NCI-H2196 (cell line): ENCODE results near the gene PAQR6.
"Not testable (repeated sequence)": the region's sequence is repeated elsewhere in the genome, so short reads cannot be mapped to it uniquely, and the experiment has no call there.

Source experiments
- DNase-seq: peaks from one replicate; lab custom pipeline; 2025; ENCODE audit not compliant: unreplicated experiment; lab: John Stamatoyannopoulos, UW

PAQR6 gene

DNA sequence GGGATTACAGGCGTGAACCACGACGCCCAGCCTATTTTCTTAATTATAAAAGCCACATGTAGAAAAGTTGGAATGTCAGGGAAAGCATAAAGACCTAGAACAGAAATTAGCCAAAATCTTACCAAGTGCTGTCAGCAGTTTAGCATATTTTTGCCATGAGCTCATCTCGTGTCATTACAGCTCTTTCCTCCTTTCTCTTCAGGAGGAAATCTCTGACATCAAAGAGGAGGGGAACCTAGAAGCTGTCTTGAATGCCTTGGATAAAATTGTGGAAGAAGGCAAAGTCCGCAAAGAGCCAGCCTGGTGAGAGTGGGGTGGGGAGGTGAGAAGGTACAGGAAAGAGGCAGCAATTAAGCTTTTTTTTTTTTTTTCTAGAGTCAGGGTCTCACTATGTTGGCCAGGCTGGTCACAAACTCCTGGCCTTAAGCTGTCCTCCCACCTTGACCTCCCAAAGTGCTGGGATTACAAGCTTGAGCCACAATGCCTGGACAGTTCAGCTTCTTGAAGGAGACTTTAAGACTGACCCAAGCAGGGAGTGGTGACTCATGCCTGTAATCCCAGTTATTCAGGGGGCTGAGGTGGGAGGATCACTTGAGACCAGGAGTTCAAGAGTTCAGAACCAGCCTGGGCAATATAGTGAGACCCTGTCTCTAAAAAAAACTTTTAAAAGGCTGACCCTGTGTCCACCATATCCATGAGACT lies 14.3 kb downstream of the PAQR6 start:
- no peak for DNase-seq

DNA sequence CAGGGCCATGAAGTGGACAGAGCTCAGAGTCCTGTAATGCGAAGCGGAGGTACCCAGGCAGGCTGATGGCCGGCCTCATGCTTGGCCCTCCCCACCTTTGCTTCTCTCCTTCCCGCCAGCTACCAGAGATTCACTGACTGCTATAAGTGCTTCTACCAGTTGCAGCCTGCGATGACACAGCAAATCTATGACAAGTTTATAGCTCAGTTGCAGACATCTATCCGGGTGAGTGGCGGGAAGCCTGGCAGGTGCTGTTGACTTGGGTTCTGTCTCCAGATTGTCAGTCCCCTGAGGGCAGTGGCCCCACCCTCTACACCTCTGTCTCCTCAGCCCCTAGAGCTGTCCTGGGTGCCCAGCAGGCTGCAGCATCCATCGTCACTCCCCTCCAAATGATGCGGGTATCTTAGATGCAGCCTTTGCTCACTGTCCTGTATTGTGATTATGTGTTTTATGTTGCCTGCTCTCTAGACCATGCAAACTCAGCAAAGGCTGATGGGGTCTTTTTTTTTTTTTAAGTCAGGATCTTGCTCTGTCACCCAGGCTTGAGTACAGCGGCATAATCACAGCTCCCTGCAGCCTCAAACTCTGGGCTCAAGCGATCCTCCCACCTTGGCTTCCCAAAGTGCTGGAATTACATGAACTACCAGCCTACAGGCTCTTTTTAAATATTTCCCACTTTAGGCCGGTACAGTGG lies 15.5 kb downstream of the PAQR6 start:
- no peak for DNase-seq

DNA sequence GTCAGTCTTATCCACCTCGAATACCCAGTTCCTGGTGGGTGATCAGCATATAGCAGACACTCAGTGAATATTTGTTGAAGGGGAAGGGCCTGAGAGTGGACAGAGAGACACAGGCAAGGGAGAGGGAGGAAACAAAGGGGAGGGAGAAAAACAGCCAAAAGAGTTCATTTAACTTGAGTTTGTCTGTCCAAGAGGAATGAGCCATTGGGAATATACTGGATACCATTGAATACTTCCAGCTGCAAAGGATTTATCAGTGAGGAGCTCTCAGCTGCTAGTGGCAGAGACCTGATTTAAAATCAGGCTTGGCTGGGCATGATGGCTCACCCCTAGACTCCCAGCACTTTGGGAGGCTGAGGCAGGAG lies 17.4 kb downstream of the PAQR6 start:
- no peak for DNase-seq

DNA sequence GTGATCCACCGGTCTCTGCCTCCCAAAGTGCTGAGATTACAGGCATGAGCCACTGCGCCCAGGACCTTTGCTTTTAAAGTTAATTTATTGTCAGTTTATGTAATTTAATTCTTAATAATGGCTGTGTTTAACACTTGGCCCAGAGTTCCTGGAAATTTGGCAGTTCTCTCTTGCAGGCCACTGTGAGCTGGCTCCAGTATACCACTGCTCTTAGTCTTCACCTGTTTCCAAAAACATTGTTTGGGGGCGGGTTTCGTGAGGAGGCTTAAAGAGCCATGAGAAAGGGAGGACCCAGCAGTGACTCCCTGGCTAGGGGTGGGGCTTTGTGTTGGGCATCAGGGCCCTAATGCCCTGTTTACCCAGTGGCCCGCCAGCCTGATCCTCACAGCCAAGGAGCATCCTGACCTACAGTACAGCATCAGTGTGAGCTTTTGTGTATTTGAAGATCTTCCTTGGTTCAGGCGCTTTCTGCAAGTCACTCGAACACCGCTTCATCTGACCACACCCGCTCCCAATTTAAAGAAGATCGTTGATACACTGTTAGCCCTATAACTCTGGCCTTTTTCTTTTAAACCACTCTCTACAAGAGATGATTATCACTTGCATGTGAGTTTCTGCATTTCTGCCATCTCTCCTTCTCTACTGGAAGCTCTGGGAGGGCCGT lies 17.9 kb downstream of the PAQR6 start:
- no peak for DNase-seq

DNA sequence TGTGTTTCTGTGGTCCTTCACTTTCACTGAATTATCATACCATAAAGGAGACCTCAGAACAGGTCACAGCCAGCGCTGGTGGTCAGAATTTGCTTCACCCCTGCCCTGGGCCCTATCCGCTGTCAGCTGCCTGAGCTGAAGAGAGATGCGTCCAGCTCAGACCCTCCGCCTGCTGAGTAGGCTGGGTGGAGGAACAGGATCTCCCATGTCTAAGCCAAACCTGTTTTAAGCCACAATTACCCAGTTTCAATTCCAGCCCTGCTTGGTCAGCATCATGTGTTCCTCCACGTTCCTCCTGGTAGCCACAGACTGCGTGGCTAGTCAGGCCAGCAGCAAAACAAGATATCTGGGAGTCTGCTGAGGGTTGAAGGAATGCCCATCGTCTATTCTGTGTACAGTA lies 19.4 kb downstream of the PAQR6 start:
- no peak for DNase-seq

DNA sequence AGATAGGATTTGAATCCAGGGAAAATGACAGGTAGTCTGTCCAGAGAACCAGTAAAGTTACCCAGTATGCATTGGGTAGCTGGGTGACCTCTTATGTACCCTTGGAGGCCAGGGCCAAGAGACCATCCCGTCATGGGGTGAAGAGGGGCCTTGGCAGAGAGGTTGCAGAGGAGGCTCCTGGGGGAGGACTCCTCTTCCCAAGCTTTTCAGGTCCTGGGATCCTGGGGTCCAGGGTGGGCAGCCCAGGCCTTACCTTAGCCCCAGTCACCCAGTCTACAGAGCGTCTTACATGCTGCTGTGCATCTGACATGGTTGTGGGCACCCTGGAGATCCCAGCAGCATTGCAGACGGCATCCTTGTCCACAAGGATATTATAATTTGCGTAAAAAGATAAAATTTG lies 21.1 kb downstream of the PAQR6 start:
- no peak for DNase-seq

DNA sequence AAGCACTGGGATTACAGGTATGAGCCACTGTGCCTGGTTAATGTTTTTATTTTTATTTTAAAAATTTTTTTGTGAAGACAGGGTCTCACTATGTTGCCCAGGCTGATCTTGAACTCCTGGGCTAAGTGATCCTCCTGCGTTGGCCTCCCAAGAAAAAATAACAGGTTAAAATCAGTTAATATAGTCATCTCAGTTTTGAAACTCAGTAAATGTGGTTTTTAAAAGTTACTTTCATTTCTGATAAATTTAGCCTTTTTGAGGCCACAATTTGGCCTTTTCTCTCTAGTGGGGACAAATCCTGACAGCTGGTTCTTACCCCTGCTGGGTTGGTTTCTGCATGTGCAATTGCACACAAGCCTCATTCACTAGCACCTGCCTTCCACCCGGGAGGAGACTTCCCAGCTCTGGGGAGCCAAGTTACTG lies 21.7 kb downstream of the PAQR6 start:
- DNase-seq = no peak

DNA sequence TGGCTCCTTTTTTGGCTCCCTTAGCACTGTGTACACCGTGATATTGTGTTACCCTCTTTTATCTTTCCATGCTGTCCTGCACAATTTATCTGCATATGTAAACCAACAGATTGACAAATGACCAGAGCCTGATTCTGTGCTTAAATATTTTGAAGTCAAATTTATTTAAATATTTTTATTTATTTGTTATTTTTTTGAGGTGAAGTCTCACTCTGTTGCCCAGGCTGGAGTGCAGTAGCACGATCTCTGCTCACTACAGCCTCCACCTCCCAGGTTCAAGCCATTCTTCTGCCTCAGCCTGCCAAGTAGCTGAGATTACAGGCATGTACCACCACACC lies 22.2 kb downstream of the PAQR6 start:
- DNase-seq = no peak

DNA sequence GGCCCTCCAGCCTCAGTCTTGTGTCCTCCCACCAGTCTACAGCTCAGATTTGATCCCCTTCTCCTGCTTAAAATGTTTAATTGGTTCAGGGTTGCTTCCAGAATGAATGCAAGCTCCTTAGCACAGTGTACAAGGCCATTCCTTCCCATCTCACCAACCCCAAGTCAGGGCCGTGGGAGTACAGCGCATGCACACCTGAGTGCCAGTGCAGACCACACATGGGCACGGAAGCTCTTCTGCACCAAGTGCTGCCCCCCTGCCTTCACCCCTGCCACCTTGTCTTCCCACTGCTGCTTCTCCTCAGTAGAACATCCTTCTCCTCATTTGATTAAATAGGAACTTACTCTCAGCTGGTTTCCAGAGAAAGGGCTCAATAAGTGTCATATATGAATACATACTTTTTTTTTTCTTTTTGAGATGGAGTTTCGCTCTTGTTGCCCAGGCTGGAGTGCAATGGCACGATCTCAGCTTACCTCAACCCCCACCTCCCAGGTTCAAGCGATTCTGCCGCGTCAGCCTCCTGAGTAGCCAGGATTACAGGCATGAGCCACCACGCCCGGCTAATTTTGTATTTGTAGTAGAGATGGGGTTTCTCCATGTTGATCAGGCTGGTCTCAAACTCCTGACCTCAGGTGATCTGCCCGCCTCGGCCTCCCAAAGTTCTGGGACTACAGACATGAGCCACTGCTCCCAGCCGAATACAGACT lies 25.7 kb downstream of the PAQR6 start:
- DNase-seq = no peak

DNA sequence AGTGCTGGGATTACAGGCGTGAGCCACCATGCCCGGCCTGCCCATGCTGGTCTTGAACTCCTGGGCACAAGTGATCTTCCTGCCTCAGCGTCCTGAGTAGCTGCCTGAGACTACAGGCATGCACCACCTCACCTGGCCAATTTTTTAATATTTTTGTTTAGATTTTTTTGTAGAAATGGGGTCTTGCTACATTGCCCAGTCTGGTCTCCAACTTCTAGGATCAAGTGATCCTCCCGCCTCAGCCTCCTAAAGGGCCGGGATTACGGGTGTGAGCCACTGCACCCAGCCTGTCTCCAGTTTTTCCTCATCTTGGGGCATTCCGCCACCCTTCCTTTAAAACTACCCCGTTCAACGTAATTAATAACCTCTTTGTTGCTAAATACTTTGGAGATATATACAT lies 27.6 kb downstream of the PAQR6 start:
- DNase-seq = no peak

DNA sequence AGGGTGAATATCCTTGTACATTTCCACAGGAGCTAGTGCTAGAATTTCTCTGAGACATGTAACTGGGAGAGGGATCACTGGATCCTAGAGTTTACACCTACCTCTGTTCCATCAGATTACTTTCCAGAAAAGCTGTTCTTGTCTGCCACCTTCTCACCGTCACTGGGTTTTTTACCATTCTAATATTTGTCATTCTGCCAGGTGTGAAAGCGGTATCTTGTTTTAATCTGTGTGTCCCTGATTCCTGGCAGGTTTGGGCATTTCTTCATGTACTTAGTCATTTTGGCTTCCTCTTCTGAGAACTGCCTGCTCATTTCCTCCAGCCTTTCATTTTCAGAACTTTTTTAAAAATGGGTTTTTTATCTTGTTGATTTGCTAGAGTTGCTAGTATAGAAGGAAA lies 30.0 kb downstream of the PAQR6 start:
- peak; percentile 23 for DNase-seq

DNA sequence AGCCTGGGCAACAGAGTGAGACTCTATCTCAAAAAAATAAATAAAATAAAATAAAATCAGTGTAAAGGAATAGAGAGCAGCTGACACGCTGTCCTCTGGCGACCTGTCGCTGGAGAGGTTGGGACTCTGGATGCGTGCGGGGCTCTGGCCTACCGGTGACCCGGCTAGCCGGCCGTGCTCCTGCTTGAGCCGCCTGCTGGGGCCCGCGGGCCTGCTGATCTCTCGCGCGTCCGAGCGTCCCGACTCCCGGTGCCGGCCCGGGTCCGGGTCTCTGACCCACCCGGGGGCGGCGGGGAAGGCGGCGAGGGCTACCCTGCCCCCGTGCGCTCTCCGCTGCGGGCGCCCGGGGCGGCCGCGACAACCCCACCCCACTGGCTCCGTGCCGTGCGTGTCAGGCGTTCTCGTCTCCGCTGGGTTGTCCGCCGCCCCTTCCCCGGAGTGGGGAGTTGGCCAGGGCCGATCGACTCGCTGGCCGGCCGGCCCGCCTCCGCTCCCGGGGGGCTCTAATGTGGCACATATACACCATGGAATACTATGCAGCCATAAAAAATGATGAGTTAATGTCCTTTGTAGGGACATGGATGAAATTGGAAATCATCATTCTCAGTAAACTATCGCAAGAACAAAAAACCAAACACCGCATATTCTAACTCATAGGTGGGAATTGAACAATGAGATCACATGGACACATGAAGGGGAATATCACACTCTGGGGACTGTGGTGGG lies 31.3 kb downstream of the PAQR6 start:
- DNase-seq = not testable (repeated sequence)

DNA sequence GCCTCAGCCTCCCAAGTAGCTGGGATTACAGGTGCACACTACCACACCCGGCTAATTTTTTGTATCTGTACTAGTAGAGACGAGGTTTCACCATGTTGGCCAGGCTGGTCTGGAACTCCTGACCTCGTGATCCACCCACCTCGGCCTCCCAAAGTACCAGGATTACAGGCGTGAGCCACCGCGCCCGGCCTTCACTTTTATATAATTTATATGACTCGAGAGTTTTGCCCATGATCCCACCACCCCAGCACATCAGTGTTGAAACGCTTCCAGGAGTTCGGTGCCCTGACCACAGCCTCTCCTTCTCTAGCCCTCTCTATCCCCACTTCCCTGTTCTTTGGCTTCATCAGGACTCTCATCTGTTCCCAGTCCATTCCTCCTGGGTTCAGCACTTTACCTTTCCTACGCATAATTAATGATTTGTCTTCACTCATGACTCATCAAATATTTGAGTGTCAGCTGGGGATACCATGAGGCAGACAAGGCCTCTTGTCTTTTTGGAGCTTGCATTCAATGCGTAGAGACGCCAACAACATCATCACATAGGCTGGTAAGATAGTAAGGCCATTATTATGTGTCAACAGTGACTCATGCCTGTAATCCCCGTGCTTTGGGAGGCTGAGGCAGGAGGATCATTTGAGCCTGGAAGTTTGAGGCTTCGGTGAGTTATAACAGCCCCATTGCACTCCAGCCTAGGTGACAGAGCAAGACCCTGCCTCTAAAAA lies 33.7 kb downstream of the PAQR6 start:
- peak; percentile 21 for DNase-seq

DNA sequence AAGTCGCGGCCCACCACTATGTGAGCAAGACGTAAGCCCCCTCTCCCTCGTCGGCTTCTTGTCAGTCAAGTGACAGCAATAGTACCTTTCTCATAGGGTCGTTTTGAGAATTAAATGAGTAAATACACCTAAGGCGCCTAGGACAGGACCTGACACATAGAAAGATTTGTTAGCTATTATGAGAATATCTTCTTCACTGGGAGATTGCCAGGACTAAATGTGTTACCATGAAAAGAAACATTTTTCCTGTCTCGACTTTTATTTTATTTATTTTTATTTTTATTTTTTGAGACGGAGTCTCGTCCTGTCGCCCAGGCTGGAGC lies 34.3 kb downstream of the PAQR6 start:
- no peak for DNase-seq

DNA sequence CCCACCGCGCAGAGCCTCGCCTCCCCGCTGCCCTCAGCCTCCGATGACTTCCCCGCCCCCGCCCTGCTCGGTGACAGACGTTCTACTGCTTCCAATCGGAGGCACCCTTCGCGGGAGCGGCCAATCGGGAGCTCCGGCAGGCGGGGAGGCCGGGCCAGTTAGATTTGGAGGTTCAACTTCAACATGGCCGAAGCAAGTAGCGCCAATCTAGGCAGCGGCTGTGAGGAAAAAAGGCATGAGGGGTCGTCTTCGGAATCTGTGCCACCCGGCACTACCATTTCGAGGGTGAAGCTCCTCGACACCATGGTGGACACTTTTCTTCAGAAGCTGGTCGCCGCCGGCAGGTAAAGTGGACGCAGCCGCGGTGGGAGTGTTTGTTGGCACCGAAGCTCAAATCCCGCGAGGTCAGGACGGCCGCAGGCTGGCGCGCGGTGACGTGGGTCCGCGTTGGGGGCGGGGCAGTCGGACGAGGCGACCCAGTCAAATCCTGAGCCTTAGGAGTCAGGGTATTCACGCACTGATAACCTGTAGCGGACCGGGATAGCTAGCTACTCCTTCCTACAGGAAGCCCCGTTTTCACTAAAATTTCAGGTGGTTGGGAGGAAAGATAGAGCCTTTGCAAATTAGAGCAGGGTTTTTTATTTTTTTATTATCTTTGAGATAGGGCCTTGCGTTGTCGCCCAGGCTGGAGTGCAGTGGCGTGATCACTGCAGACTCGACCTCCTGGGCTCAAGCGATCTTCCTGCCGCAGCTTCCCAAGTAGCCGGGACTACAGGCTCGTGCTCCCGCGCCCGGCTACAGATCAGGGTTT lies 34.8 kb downstream of the PAQR6 start, which contains the start of gene PMF1:
PMF1 (plus strand) TSS at position 175 of the 811 bp plus-strand sequence; CDS start at position 184, 9 bp downstream.
- peak; percentile 96 for DNase-seq

DNA sequence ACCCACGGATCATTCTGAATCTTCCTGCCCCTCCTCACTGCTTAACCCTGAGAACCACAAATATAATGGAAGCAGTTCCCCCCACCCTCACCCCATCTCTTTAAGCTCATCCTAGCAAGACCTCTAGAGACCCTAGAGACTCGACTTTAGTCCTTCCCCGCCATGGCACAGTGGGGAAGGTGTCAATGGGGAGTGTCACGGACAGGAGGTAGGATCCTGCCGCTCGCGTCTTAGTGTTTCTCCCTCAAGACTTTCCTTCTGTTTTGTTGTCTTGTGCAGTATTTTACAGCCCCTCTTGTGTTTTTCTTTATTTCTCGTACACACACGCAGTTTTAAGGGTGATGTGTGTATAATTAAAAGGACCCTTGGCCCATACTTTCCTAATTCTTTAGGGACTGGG lies 35.7 kb downstream of the PAQR6 start:
- DNase-seq = no peak

DNA sequence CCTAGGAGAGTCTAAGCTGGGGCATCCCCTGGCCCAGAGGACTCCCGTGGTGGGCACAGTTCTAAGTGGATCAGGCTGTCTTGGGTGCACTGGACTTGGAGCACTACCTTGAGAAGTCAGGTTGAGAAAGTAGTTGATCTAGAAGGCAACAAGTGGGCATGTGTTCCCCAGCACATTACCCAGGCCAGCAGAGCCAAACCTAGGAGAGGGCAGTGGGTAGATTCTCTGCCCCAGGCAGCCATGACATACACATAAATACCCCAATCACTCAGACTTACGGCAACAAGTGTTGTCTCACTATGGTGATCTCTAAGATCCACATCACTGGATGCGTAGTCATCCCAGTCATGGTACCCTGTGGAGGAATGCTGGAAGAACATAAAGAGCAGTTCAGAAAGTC lies 36.6 kb downstream of the PAQR6 start:
- no peak for DNase-seq

DNA sequence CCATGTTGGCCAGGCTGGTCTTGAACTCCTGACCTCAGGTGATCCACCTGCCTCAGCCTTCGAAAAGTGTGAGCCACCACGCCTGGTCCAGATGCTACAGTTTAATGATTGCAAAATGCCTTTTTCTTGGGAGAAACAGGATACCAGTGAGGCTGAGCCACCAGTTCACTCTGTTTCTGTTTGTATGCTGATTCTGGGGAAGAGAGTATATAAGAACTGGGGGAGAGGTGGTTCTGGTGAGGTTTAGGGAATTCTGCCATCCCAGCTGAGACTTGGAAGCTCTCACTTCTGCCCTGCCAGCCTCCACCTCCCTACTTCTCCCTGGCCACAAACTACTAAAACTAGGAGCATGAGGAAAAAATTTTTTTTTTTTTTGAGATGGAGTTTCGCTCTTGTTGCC lies 43.2 kb downstream of the PAQR6 start:
- DNase-seq = no peak

DNA sequence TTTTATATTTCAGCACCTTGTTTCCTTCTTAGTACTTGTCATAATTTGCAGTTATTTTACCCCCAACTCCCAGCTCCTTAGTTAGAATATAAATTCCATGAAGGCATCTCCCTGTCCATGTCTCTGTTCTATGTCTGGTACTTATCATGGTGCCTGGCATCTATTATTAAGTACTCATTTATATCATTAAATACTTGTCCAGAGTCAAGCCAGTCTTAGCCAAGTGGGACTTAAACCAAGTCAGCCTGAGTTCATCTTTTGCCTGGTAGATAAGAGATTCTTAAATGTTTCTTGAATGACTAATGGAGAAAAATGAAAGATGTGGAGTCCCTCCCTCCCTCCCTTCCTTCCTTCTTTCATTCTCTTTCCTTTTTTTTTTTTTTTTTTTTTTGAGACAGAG lies 44.5 kb downstream of the PAQR6 start:
- no peak for DNase-seq

DNA sequence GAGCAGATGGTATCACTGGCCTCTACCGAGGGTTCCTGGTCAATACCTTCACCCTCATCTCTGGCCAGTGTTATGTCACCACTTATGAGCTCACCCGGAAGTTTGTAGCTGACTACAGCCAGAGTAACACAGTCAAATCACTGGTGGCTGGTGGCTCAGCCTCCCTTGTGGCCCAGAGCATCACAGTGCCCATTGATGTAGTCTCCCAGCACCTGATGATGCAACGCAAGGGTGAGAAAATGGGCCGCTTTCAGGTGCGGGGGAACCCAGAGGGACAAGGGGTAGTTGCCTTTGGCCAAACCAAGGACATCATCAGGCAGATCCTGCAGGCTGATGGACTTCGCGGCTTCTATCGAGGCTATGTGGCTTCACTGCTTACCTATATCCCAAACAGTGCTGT lies 47.8 kb downstream of the PAQR6 start:
- DNase-seq = no peak
